Right lobe of liver (tissue), 4 donors: Measurements from ENCODE around the gene RAD1.

Experiments used
- POLR2A ChIP-seq: fragments of 450-650 bp; IDR thresholded peaks from one replicate; pipeline ENCODE4 v1.6.1; 2017; ENCODE audit warnings: antibody characterized with exemption, mild to moderate bottlenecking
- TF ChIP-seq, protein P1 (sequence below), 4 donors: fragments of 200-600 bp in 3 of 4; fragments of 450-650 bp in 1 of 4; IDR thresholded peaks; one replicate each; pipeline versions ENCODE4 v1.5.1 to v1.8.0; 2016 to 2022; ENCODE audit warnings: antibody characterized with exemption in 4 of 4, mild to moderate bottlenecking in 2 of 4
- donor health status: DM: no; HTN: no; CAD: no.
- donor health status: DM: no; HTN: no; CAD: no.
- donor health status: DM: no; HTN: yes; CAD: no.

DNA sequence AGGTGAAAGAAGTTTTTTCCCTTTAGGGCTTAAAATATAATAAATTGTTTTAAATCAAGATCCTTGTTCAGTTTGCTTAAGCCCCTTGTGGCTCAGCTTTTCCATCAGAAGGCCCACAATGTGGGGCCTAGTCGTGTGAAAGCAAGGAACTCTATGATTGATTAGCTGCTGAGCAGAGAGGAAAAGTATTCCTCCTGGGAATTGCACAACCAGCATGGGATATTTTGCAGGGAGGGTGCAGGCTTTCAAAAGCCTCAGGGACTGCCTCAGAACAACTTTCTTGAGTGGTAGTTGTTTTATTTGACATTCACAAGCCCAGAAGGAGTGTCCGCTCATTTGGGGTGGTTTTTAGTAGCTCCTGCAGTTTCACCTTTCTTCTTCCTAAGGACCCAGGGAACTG lies 56.5 kb downstream of the RAD1 start:
- TF ChIP-seq, protein P1, sequence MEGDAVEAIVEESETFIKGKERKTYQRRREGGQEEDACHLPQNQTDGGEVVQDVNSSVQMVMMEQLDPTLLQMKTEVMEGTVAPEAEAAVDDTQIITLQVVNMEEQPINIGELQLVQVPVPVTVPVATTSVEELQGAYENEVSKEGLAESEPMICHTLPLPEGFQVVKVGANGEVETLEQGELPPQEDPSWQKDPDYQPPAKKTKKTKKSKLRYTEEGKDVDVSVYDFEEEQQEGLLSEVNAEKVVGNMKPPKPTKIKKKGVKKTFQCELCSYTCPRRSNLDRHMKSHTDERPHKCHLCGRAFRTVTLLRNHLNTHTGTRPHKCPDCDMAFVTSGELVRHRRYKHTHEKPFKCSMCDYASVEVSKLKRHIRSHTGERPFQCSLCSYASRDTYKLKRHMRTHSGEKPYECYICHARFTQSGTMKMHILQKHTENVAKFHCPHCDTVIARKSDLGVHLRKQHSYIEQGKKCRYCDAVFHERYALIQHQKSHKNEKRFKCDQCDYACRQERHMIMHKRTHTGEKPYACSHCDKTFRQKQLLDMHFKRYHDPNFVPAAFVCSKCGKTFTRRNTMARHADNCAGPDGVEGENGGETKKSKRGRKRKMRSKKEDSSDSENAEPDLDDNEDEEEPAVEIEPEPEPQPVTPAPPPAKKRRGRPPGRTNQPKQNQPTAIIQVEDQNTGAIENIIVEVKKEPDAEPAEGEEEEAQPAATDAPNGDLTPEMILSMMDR (IDR thresholded peaks at IDR 0.05): no peak
- no peak for TF ChIP-seq POLR2A
